Brain microvascular endothelial cell (primary cell): ENCODE results near the gene SCYGR1.

Source experiments
- DNase-seq: peaks from one replicate; pipeline ENCODE4 v3.0.0-alpha.2; 2020
- H3K27ac ChIP-seq: fragments of 250-450 bp; sonication (Bioruptor Pico); 2 replicates; pipeline ENCODE4 v1.5.1; 2020; ENCODE audit warnings: mild to moderate bottlenecking, moderate library complexity
- H3K27me3 ChIP-seq: fragments of 250-450 bp; sonication (Bioruptor Pico); replicated peaks from 2 replicates; pipeline ENCODE4 v1.5.1; 2020; ENCODE audit warnings: mild to moderate bottlenecking
- H3K36me3 ChIP-seq: fragments of 250-450 bp; sonication (Bioruptor Pico); replicated peaks from 2 replicates; pipeline ENCODE4 v1.5.1; 2020; ENCODE audit warnings: mild to moderate bottlenecking
- H3K4me3 ChIP-seq: 2 replicates; pipeline ENCODE4 v1.5.1; 2011; ENCODE audit warnings: low read depth, mild to moderate bottlenecking, control low read depth, low read length, moderate library complexity
- in situ Hi-C: cut with HindIII; loops from 2 replicates; pipeline ENCODE4 v1.10.0; 2017; ENCODE audit warnings: low sequenced_read_pairs, low pct_ligation_motif_present
- TF ChIP-seq, protein P1 (sequence below): IDR thresholded peaks from 2 replicates; pipeline ENCODE4 v1.5.1; 2011; ENCODE audit warnings: low read depth, mild to moderate bottlenecking, moderate library complexity, low read length, control low read depth, inconsistent platforms; ENCODE audit errors: missing control alignments

The SCYGR1 gene

DNA sequence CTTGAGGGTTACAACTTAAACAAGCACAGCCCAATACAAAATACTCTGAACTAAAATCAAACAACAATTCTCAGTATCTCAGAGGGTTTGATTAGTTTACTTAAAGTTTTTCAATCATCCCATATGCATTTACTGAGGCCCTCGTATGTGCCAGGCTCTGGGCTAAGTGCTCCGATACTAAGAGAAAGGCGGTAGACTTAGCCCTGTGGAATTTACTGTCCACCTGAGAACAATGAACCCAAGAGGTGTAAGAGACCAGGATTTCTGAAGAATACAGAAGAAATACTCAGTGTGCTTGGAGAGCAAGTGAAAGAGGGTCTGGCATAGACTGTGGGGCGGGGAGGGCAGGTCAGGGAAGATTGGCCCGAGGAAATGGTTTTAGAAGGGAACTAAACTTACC lies 25.1 kb upstream of the SCYGR1 start:
- Histone ChIP-seq H3K4me3 (no peak overlapping the region), H3K27me3 (no peaks in the 10 kb centered on the region), H3K27ac (no peak overlapping the region), H3K36me3 (no peaks in the 10 kb centered on the region)
- in situ Hi-C loops = no loop called here
- no peak for DNase-seq
- TF ChIP-seq, protein P1, sequence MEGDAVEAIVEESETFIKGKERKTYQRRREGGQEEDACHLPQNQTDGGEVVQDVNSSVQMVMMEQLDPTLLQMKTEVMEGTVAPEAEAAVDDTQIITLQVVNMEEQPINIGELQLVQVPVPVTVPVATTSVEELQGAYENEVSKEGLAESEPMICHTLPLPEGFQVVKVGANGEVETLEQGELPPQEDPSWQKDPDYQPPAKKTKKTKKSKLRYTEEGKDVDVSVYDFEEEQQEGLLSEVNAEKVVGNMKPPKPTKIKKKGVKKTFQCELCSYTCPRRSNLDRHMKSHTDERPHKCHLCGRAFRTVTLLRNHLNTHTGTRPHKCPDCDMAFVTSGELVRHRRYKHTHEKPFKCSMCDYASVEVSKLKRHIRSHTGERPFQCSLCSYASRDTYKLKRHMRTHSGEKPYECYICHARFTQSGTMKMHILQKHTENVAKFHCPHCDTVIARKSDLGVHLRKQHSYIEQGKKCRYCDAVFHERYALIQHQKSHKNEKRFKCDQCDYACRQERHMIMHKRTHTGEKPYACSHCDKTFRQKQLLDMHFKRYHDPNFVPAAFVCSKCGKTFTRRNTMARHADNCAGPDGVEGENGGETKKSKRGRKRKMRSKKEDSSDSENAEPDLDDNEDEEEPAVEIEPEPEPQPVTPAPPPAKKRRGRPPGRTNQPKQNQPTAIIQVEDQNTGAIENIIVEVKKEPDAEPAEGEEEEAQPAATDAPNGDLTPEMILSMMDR = no peak

DNA sequence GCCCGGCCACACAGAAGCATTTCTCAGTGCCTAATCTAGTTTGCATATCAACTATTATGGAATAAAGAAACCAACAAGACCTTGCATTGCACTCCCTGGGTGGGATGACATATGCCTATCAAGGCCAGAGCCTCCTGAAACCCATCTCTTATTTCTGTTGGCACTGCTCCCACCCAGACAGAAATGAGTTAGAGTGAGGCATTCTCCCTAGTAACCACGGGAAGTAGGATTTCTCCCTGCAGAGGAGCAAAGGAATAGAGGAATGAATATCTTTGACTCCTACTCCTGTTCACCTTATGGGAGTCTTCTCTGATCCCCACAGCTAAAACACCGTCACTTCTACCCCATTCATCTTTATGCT lies 24.2 kb upstream of the SCYGR1 start:
- no peaks in the 10 kb centered on the region for H3K36me3 ChIP-seq
- in situ Hi-C loops = no loop called here
- DNase-seq = peak; percentile 70
- no peak overlapping the region for H3K4me3 ChIP-seq
- no peaks in the 10 kb centered on the region for H3K27me3 ChIP-seq
- H3K27ac ChIP-seq = no peak overlapping the region
- TF ChIP-seq, protein P1 = no peak

DNA sequence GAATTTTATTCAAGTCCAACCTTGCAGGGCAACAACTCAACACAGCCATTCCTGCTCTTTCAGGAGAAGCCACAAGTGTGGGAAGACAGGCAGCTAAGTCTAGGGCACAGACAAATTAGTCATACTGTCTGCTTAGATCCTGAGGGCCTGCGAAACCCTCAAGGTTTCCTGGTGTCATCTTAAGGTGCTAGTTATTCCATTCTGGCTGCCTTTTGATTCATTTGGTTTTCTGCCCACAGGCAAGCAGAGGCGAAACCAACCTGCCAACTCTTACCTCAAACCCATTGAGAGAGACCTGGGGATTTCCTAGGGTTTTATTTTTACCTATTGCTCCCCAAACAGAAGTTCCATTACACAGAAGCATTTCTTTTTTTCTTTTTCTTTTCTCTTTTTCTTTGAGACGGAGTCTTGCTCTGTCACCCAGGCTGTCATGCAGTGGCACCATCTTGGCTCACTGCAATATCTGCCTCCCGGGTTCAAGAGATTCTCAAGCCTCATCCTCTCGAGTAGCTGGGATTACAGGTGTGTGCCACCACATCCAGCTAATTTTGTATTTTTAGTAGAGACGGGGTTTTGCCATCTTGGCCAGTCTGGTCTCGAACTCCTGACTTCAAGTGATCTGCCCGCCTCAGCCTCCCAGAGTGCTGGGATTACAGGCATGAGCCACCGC lies 23.7 kb upstream of the SCYGR1 start:
- no peak overlapping the region for H3K4me3 ChIP-seq
- no peak overlapping the region for H3K27ac ChIP-seq
- peak; percentile 70 for DNase-seq
- TF ChIP-seq, protein P1 = no peak
- H3K36me3 ChIP-seq = no peaks in the 10 kb centered on the region
- no peaks in the 10 kb centered on the region for H3K27me3 ChIP-seq
- in situ Hi-C loops = no loop called here

- no peaks in the 10 kb centered on the region for H3K27me3 ChIP-seq
- no peak overlapping the region for H3K27ac ChIP-seq
- no peaks in the 10 kb centered on the region for H3K36me3 ChIP-seq
- TF ChIP-seq, protein P1 = no peak
- no peak for DNase-seq
- in situ Hi-C loops = no loop called here
- H3K4me3 ChIP-seq = no peak overlapping the region
Observed at GRCh38 chr2:227410191-227410590, 22.4 kb upstream of the SCYGR1 start.

GRCh38 chr2:227407591-227408151 lies 19.9 kb upstream of the SCYGR1 start:
- Histone ChIP-seq H3K4me3 (no peak overlapping the region), H3K27ac (no peak overlapping the region), H3K27me3 (no peaks in the 10 kb centered on the region), H3K36me3 (no peaks in the 10 kb centered on the region)
- TF ChIP-seq, protein P1 = no peak
- in situ Hi-C loops = no loop called here
- no peak for DNase-seq
